GM12874 (cell line): ENCODE results near the gene STK39.

ENCODE experiments used
- TF ChIP-seq, protein P1 (sequence below): IDR thresholded peaks from 2 replicates; pipeline ENCODE4 v1.5.1; 2011; ENCODE audit warnings: low read depth, mild to moderate bottlenecking, control low read depth, low read length, moderate library complexity; ENCODE audit not compliant: insufficient read depth

Gene STK39

GRCh38 chr2:168044579-168044978 is 202.8 kb downstream of the STK39 start:
- TF ChIP-seq, protein P1, sequence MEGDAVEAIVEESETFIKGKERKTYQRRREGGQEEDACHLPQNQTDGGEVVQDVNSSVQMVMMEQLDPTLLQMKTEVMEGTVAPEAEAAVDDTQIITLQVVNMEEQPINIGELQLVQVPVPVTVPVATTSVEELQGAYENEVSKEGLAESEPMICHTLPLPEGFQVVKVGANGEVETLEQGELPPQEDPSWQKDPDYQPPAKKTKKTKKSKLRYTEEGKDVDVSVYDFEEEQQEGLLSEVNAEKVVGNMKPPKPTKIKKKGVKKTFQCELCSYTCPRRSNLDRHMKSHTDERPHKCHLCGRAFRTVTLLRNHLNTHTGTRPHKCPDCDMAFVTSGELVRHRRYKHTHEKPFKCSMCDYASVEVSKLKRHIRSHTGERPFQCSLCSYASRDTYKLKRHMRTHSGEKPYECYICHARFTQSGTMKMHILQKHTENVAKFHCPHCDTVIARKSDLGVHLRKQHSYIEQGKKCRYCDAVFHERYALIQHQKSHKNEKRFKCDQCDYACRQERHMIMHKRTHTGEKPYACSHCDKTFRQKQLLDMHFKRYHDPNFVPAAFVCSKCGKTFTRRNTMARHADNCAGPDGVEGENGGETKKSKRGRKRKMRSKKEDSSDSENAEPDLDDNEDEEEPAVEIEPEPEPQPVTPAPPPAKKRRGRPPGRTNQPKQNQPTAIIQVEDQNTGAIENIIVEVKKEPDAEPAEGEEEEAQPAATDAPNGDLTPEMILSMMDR: no peak

DNA sequence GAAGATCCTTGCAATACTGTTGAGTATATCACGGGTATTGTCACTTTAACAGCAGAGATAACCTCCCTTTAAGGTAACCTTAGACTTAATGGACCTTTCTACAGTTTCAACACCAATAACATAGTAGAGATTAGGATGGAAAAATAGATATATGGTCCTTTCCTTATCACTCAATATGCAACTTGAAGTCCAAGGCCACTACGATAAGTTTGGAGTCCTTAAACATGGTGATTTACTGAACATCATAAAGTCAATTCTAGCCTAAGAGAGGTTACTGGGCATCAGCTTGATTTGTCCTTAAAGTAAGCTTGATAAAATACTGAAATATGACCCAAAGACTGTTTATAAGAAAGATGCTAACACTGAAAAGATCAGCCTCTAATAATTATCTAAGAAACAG is 203.2 kb downstream of the STK39 start:
- TF ChIP-seq, protein P1: no peak

DNA sequence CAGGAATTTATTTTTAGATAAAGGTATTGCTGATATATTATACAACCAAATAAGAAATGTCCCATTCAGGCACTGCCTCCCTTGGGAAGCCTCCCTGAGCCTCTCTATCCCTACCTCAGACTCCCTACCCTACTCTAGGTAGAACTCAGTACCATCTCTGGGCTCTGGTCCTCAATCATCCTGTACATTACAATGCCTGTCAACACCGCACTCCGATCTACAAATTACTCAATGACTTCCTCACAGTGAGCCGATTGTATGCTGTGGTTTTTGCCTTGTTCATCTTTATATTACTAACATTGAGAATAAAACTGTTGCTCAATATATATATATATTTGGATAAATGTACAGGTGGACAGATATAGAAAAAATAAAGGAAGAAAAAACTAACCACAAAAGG is 207.5 kb downstream of the STK39 start:
- TF ChIP-seq, protein P1: no peak

DNA sequence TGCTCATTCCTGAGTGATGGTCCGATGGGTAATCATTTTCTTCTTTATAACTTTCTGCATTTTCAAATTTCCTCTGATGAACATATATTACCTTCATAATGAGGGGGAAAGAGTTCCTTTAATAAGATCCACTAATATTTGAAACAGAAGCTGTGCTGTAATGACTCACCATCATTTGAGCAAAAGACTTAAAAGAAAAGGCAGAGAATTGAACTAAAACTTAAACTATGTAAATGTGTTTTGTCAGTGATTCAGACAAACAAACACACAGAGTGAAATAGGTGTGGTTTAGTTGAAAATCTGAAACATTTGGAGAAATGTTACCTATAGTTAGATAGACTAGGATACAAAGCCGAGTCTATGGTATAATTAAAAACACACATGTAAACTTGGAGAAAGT is 209.6 kb downstream of the STK39 start:
- TF ChIP-seq, protein P1: no peak

DNA sequence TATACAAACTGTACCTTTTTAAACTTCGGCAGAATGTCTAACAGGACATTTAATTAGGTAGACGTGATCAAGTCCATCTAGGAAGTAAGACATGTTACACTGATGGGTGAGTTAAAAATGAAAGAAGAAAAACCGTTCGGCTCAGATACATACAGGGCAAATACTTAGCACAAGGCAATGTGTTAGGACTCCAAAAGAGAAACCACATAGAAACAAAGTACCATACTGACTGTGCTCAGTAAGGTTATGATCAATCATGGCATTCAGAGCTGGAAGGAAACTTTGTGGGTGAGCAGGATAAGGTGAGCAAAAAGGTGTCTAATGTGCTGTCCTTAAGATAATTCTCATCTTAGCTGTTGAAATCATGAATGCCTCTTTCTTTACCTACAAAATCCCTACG is 211.9 kb downstream of the STK39 start:
- TF ChIP-seq, protein P1: no peak

DNA sequence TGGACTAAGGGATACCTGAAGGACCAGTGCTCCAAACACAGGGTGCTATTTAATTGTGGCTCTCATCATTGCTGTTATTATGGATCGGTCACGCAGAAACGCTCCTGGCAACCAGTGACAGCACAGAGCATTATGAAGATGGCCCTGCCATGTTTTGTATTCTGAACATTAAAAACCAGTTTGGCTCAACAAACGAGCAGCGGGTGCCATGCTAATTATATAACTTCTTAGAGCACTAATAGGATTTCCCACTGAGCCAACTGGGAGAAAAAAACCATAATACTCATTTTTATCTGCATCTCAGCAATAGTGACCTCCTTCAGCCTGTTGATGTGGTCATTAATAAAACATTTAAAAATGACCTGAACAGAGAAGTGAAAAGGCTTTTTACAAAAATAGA is 212.8 kb downstream of the STK39 start:
- TF ChIP-seq, protein P1: no peak

DNA sequence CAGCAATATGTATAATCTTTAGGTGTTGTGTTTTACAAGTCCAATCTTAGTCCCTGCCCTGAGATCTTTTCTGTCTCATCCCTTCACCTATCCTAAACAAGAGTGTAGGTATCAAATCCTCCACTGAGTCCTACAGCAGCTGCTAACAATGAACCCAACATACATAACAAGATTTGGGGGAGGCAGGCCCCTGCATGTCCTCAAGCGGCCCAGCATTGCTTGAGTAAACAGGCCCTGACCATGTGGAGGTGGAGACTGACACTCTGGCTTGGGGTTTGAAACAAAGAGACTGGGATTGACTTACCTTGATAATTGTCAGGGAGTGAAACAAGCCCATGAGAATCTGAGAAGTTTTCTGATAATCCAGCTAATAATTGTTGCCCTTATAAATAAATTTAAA is 213.4 kb downstream of the STK39 start:
- TF ChIP-seq, protein P1: no peak

DNA sequence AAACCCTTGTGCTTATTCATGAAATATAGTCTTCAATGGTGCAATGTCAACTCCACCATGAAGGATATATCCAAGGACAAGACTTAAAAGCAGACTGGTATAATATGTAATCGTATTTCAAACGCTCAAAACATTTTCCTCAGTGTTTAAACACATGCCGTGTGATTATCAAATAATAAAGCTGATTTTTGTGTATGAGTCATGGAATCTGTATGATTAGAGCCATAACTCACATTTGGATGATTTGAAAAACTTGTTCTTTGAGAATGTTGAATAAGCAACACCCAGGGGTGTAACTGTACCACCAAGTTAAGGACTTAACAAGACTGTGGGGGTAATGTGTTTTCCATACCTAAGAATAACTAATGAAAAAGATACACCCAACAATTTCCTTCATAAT is 215.3 kb downstream of the STK39 start:
- TF ChIP-seq, protein P1: no peak
